ENCODE measurements around the gene S100A5.
"Not testable (repeated sequence)": the region's sequence is repeated elsewhere in the genome, so short reads cannot be mapped to it uniquely, and the experiment has no call there.

Gene S100A5

DNA sequence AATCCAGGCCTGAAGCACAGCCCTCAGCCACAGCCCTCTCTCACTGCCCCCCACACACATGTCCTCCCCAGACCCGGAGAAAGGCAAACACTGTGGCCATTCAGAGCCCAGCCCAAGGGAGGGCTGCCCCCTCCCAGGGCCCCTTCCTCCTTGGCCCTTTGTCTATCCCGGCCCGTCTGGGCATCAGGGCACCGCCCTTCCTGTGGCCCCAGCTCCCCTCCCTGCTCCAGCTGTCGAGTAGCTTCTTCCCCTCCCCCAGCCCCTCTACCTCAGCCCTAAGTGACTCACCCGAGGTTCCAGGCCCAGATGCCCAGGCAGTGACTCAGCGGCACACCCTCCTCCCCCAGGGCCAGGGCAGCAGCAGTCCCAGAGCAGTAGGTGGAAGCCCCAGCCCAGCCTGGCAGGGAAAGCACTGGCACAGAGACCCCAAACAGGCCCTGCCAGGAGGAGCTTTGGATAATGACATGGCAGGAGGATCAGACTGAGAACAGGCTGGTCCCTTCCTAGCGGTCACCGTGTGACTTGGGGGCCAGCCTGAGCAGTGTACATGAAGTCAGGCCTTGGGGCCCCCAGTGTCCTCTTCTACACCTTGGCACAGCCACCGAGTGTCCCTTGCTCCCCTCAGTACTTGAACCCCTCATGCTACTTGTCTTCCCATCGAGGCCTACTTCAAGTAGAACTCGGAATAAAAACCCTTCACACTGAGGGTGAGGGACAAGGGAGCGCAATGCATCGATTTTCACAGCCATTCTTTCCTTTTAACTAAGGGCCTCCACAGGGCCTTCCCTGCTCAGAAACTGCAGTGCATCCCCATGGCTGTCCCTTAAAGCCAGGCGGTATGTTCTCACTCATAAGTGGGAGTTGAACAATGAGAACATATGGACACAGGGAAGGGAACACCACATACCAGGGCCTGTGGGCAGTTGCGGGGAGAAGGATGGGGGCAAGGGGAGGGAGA is 26.0 kb upstream of the S100A5 start:
- peak in 1 of 2 experiments; percentile 65 for DNase-seq

DNA sequence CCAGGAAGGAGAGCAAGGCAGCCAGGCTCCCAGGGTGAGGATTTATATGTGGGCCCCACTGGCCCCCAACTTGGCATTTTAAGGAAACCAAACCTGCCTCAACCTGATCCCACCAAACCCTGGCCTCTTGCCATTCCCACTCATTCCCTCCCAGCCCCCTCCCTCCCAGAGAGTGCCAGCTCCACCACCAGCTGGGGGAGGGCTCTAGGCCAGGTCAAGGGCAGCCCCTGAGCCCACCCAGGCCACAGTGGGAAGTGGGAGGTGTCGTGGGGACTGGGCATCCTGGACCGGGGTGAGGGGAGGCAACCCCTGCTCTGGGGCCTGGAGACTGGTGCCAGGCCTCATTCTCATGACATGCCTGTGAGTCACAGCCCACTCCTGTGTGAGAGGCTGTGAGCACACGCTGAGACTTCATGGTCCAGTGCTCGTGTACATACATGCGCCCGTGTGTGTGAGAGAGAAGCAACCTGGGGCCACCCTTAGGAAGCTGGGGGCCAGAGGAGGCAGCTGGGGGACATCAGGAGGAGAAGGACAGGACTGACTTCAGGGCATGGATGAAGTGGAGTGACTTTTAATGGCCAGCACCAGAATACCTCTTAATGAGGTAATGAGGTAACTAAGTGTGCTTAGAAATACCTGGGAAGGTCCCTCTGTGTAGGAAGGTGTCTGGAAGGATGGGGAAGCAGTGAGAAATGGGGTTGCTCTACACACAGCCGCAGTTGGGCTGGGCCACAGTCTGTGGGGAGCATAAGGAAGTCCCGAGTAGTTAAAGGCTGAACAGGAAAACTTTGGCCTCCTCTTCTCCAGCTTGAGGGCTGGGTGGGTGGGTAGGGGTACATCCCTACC is 25.0 kb upstream of the S100A5 start, which contains the start of gene S100A2:
TSS of gene S100A2 (minus strand) at position 316 of the 846 bp plus-strand sequence. CDS start 1,967 bp downstream, outside the sequence.
- DNase-seq = peak in 1 of 2 experiments; percentile 64

DNA sequence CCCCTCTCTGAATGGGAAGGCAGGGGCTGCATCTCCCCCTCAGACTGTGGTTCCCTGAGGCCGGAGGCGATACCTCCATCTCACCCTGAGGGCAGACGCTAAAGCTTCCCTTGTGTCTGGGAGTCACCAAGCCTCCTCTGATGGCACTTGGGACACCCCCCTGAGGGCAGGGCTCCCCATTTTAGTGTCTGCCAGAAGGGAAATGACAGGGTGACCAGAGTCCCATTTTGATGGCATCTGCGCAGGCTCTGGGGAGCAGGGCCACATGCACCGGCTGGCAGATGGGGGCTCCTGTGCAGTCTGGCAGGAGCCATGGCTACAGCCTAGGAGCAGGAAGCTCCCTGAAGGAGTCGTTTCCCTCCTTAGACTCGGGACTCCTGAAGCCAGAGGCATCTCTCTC is 23.3 kb upstream of the S100A5 start:
- no peak for DNase-seq

DNA sequence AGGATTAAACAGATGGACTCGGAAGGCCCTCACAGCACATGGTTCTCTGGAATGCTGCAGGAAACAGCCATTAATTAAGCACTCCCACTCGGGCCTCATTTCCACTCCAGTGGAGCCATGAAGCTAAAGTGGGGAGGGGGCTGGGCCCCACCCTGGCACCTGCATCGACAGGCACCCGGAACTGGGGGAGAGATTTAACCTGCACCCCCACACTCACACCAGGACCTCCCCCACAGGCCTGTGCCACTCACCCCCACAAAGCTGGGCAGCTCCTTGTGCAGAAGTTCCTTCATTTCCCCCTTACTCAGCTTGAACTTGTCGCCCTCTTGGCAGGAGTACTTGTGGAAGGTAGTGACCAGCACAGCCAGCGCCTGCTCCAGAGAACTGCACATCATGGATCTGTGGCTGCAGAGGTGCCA is 22.8 kb upstream of the S100A5 start:
- no peak for DNase-seq

DNA sequence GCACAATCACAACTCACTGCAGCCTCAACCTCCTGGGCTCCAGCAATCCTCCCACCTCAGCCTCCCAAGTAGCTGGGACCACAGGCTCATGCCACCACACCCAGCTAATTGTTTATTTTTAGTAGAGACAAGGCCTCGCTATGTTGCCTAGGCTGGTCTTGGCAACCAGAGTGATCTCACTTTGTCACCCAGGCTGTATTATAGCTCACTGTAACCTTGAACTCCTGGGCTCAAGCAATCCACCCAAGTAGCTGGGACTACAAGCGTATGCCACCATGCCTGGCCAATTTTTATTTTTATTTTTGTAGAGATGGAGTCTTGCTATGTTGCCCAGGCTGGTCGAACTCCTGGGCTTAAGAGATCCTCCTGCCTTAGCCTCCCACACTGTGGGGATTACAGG is 21.3 kb upstream of the S100A5 start:
- DNase-seq = not testable (repeated sequence)

DNA sequence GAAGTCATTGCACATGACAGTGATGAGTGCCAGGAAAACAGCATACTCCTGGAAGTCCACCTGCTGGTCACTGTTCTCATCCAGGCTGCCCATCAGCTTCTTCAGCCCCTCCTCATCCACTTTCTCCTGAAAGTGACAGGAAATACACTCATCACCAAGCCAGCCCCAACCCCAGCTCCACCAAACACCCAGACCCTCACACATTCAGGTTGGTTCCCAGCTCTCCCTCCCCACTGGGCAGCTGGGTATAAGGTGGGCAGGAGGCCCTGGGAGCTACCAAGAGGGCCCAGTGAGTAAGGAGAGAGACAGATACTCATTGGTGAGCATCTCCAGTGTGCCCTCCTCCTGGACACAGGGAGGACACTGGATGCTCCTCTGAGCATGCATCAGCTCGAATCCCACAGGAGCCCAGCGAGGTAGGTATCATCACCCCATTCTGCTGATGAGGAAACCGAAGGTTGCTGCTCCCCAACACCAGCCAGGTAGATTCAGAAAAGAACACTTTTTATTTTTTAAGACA is 20.8 kb upstream of the S100A5 start:
- DNase-seq = no peak

DNA sequence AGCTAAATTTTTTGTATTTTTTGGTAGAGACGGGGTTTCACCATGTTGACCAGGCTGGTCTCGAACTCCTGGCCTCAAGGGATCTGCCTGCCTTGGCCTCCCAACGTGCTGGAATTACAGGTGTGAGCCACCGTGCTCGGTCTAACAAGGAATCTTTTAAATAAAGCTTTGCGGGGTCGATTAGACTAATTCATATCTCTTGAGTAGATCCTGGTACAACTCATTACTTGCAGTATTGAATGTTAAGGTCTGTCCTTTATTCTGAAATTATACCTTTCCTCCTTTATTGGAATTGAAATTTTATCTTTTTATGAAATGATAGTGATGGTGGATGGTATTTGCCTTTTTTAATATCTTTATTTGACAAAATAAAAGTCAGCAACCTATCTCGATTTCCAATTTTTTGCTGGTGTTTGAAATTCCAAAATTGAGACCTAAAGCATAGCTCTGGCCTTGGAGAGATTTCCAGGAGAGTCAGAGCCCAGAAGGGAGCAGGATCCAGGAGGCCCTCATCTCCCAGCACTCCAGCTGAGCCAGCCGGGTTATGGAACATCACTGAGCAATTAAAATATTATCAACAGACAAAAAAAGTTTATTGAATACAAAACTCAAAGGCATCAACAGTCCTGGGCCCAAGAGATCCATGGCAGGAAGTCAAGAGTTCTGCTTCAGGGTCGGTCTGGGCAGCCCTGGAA is 20.2 kb upstream of the S100A5 start:
- DNase-seq = no peak

DNA sequence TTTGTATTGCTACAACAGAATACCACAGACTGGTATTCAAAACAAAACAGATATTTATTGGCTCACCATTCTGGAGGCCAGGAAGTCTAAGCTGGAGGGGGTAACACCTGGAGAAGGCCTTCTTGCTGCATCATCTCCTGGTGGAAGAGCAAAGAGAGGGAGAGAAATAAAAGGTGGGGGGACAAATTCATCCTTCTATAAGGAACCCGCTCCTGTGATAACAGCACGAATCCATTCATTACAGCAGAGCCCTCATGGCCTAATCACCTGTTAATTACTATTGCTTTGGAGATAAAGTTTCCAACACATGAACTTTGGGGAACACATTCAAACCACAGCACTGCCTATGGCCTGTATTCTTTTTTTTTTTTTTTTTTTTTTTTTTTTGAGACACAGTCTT is 19.5 kb upstream of the S100A5 start:
- no peak for DNase-seq

DNA sequence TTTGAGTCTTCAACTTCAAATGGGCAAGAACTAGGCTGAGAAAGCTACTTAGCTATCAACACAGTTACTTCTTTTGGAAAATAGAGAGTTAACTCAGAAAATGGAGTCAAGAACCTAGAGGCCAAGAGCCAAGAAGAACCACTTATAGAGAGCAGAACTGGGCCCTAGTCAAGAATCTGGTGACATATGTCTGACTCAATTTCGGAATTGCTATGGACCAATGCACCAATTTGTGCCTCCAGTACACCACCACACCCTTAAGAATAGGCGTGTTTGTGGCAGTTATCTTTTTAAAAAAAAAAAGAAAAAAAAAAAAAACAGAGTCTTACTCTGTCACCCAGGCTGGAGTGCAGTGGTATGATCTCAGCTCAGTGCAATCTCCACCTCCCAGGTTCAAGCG is 17.1 kb upstream of the S100A5 start:
- no peak for DNase-seq

DNA sequence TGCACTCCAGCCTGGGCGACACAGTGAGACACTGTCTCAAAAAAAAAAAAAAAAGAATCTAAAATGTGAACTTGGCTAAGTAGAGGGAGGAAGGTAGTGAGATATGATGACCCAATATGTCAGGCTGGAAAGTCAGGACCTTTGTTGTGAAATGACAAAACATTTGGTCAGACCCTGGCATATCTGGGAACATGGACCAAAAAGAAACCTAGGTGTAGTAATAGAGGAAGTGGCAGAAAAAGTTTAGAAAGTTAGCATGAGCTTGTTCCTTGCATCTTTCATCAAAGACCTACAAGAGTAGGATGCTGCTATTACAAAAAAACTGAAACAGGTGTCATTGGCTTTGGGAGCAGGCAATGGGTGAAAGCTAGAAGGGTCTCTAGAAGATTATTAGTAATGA is 15.6 kb upstream of the S100A5 start:
- no peak for DNase-seq

DNA sequence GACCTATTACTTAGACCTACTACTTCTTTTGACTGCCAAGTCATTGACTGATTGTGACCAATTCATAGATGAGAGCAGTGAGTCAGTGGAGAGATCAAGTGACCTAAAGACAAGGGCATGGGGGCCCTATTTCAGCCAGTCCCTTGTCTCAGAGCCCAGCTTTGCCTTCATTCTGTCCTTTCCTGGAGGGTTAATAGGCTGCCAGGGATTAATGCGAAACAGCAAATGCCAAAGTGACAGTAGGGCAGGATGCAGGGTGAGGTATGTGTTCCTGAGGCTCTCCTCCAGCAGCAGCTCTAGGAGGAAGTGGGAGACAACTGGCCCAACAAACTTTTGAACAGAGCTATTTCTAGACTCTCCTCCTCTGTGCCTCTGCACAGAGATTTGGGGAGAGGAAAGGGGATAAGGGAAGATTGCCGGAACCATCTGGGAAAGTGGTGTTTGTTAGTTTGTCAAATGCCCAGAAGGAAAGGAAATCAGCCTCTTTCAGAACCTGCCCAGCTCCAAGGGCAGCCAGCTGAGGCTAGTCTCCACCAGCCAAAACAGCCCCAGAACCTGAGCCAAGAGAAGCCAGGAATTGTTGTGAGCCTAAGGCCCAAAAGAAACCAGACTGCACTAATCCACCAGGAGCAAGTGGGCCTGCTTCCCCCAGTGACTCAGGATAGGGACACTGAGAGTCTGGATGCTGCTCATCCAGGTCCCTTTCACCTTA is 13.3 kb upstream of the S100A5 start:
- no peak for DNase-seq

DNA sequence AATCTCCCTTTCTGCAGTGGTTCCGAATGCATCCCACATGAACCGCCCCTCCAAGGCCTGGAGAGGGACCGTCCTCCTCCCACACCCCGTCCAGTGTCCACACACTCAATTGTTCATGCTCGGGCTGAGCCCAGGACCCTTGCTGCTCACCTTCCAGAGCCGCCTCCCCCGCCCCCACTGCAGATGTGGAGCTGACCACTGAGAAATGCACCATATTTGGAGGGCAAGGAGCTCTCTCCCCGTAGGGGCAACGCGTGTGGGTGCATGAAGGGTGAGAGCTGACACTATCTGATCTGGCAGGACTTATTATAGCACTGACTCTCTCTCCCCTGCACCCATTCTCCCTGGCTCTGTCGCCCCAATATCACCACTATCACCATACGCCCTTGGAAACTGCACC is 12.4 kb upstream of the S100A5 start:
- no peak for DNase-seq

DNA sequence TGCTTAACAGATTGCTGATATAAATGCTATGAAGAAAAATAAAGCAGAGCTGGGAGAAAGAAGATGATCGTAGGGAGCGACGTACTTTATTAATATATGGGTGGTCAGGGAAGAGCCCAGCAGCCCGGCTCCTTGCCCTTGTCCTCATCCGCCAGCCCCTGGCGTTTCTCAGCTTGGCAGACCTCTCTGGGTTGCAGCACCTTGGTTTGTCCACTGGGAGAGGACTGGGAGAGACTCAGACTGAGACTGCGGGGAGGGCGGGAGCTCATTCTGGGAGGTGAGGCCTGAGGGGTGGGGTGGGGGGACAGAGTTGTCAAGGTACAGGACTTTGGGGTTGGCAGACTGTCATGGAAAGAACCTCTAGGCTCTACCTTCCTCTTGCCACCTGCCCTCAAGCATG is 11.6 kb upstream of the S100A5 start:
- no peak for DNase-seq

DNA sequence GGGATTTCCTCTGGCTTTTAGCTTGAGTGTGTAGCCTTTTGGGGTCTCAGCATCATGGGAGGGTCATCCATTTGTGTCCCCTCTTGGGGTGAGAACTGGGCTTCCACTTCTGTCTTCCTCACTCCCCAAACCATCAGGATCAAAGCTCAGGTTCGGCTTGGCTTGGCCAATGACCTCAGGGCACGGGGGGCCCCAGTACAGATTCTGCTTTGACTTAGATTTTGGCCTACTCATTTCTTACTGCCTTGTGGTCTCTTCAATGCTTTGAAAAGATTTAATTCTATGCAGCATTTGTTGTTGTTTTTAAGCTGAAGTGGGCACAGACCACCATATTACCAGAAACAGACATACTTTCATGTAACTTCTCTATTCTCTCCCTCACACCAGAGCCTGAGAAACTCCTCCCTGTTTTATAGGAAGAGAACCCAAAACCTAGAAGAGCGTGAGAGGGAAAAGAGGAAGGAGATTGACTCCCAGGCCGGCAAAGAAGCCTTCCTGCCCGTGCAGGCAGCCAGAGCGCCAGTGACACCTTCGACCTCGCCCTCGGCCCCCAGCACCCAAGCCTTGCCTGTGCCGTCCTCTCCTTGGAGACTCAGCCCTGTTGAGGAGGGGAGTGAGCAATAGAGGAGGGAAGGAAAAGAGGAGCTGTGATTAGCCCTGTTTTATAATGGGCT is 10.2 kb upstream of the S100A5 start:
- DNase-seq = no peak

DNA sequence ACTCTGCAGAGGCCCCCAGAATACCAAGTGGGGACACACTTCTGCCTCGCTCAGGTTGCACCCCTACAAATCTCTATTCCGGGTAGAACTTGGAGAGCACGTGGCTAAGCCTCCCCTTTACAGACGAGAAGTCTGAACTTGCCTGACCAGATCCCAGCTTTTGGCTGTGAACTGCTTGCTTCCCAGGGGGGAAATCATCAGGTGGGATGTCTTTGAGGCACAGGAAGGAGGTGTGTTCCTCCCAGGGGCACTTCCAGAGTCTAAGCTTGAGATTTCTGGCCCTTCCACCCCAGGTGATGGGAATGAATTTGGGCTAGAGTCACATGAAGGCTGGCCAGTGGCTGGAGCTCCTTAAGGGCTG is 9.6 kb upstream of the S100A5 start:
- no peak for DNase-seq

DNA sequence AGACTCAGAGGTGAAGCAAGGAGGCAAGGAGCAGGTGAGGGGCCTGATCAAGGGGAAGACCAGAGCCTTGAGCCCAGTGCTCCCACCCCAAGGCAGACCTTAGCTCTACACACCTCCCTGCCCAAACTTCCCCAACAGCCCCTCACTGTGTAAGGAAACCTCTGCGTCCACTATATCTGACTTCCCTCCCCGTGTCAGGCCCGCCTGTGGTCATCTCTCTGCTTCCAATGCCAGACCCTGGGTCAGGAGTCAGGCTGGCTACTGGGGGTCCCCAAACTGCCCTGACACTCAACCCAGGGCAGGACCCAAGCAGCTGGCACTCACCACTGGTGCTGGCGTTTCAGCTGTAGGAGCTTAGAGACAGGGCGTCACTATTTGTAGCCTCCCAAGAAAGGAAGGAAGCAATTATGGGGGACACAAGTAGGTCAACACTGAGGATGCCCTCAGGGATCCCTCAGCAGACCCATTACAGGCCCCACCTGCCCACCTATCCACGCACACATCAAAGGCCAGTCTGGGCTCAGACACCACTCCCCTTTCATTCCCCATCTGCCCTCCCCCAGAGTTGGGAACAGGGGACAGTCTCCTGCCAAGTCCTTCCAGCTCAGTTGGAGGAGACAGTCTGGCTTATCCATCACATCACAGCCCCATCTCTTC is 9.1 kb upstream of the S100A5 start:
- no peak for DNase-seq

DNA sequence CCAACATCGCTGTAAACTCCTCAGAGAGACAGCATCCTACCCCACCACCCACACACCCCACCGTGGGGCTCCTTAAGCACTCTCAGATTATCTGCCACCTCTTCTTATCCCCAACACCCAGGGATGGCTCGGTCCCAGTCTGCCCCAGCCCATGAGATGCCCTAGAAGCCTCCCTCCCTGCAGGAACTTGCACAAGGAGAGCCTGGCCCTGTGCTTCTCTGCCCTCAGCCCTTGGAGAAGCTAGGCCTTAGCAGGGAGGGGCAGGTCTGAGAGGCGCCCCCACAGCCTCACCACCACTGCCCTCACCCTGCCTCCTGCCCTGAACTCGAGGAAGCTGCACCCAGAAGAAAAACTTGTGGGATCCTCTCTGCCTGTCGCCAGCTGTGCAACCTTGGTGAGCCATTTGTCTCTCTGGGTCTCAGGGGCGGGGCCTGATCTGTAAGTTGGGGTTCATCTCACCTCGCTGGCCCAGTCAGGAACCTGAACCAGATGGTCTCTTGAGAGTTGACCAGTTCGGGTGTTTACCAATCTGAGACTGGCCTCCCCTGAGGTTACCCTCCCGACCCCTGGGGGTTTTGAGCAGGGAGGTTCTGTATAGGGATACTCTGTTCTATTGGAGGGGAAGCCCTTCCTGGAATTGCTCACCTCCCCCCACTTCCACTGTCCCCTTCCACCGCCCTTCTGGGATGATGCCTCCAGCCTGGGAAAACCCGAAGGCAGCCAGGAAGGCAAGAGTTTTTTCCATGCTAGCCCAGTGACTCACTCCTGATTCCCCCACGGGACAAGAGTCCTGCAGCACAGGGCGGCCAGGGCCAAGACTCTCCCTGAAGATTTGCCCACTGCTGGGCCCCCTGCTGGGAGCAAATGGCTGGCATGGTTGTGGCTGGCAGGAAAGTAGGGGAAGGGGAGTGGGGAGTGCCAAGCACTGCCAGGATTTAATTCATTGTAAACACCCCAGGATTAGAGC is 8.3 kb upstream of the S100A5 start, which contains the start of gene S100A3:
TSS of gene S100A3 (minus strand) at position 537 of the 967 bp plus-strand sequence. CDS start 773 bp downstream, outside the sequence.
- DNase-seq = no peak

DNA sequence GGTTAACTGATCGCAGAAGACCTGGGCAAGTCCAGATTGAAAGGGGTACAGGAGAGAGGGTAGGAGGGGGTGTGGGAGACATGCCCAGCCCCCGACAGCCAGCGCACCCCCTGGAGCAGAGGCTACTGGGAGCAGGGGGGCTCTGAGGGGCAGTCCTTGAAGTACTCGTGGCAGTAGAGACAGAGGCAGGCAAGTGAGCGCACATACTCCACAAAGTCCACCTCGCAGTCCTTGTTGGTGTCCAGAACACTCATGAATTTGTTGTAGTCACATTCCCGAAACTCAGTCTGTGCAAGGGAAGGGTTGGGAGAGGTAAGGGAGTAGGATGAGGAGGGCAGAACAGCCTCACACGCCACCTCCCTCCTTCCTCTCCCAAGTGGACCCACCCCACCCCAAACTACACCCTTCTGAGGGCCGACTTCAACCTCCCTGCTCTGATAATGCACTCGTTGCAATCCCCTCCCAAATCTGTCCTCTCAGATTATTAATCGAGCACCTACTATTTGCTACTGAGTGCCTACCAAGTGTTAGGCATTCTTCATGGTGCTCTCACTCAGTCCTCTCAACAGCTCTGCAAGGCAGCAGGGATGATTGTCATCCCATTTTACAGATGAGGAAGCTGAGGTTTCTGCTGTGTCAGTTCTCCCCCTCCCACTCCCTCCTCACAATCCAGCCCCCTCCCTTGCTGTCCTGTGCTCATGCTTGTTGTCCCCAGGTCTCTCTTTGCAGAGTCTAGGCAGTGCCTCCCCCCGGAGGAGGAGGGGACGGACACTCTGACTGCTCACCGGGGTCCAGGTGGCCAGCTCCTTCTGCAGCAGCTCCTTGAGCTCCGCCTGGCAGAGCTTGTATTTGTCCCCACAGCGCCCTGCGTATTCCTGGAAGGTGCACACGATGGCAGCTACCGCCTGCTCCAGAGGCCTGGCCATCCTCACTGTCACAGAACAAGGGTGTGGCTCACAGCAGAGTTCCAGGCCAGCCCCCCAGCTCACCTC is 7.1 kb upstream of the S100A5 start:
- no peak for DNase-seq
